OCI-LY1 (cell line): ENCODE data around the gene FLRT1.

Source experiments
- EZH2 ChIP-seq: fragments of 200-600 bp; sonication (generic), shearing (Covaris generic); IDR thresholded peaks from 2 replicates; pipeline ENCODE4 v1.8.0; 2017; ENCODE audit warnings: borderline replicate concordance, mixed run types, mild to moderate bottlenecking, antibody characterized with exemption, low read length, moderate library complexity, mixed read lengths
- TF ChIP-seq, protein P1 (sequence below): fragments of 200-600 bp; sonication (generic), shearing (Covaris generic); IDR thresholded peaks from 2 replicates; pipeline ENCODE4 v1.5.1; 2017; ENCODE audit warnings: mild to moderate bottlenecking, antibody characterized with exemption, low read length, moderate library complexity, mixed read lengths

DNA sequence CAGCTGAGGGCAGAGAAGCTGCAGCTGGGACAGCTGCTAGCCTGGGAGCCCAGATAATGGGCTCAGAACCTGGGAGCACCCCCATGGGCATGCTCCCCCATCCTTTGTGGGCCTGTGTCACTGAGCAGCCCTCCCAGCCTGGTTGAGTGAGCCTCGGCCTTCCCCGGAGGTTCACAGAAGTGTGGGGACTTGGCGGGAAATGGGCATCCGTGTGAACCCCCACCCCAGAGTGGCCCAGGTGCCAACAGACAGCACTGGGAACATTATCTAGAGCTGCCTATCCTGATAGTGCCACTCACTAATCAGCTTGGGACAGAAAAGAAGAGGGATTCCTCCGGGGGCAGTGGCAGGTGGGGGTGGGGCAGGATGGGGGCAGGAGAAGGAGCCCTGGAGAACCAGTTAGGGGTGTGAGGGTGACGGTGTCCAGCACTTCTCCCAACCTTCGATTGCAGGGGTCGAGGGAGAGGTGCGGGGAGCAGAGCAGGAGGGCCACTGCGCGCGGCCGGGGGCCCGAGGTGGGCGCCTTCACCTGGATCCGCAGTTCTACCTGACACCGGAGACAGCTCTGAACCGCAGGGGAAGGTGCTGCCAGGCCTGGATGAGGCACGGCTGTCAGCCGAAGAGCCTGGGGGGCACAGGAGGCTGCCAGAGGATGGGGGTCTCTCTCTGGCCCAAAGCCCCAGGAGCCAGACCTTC lies 33.1 kb downstream of the FLRT1 start:
- TF ChIP-seq, protein P1, sequence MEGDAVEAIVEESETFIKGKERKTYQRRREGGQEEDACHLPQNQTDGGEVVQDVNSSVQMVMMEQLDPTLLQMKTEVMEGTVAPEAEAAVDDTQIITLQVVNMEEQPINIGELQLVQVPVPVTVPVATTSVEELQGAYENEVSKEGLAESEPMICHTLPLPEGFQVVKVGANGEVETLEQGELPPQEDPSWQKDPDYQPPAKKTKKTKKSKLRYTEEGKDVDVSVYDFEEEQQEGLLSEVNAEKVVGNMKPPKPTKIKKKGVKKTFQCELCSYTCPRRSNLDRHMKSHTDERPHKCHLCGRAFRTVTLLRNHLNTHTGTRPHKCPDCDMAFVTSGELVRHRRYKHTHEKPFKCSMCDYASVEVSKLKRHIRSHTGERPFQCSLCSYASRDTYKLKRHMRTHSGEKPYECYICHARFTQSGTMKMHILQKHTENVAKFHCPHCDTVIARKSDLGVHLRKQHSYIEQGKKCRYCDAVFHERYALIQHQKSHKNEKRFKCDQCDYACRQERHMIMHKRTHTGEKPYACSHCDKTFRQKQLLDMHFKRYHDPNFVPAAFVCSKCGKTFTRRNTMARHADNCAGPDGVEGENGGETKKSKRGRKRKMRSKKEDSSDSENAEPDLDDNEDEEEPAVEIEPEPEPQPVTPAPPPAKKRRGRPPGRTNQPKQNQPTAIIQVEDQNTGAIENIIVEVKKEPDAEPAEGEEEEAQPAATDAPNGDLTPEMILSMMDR, result no peak
- TF ChIP-seq EZH2, result no peak
